CD4-positive, alpha-beta T cell treated with Interleukin-1 beta for 1 hour (primary cell): ENCODE results near the gene MET.
"Not testable (repeated sequence)": the region's sequence is repeated elsewhere in the genome, so short reads cannot be mapped to it uniquely, and the experiment has no call there.

ENCODE experiments used
- DNase-seq, 2 donors: peaks; one replicate each; pipeline ENCODE4 v3.0.0-alpha.2; 2020 to 2022

Gene MET

DNA sequence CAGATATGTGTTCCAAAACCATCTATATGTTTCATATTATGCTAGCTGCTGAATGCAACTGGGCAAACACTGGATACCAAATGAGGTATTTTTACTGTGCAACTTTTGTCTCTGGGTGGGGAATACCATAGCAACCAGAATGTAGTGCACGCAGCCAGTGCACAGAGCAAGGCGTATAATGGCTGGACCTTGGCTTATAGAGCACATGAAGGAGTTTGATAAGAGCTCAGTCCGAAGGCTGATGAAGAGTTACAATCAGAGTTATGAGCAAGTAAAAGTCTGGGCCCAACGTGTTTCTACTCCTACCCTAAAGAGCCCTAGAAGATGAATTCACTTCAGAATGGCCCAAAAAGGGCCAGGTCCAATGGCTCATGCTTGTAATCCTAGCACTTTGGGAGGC lies 82.2 kb downstream of the MET start:
- no peak for DNase-seq

DNA sequence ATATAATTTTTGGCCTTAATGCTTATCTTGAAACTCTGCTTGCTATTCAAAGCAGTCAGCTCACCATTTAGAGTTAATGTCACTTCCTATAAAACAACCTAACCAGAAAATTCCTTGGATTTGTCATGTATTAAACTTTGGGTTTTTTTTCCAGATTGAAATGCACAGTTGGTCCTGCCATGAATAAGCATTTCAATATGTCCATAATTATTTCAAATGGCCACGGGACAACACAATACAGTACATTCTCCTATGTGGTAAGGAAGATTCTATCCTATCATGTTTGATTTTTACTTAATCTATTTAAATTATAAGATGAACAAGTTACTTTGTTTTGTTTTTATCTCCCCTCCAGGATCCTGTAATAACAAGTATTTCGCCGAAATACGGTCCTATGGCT lies 85.3 kb downstream of the MET start:
- DNase-seq: no peak

GRCh38 chr7:116759642-116760041 lies 87.6 kb downstream of the MET start:
- DNase-seq: not testable (repeated sequence)

DNA sequence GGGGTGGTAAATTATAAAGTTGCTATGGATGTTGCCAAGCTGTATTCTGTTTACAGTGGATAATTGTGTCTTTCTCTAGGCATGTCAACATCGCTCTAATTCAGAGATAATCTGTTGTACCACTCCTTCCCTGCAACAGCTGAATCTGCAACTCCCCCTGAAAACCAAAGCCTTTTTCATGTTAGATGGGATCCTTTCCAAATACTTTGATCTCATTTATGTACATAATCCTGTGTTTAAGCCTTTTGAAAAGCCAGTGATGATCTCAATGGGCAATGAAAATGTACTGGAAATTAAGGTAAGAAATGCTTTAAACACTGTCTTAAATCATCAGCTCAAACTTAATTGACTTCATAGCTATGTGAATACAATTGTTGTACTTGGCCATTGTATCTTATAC lies 91.0 kb downstream of the MET start:
- DNase-seq: no peak

- no peak for DNase-seq
Measured at GRCh38 chr7:116763647-116764046, 91.7 kb downstream of the MET start.

DNA sequence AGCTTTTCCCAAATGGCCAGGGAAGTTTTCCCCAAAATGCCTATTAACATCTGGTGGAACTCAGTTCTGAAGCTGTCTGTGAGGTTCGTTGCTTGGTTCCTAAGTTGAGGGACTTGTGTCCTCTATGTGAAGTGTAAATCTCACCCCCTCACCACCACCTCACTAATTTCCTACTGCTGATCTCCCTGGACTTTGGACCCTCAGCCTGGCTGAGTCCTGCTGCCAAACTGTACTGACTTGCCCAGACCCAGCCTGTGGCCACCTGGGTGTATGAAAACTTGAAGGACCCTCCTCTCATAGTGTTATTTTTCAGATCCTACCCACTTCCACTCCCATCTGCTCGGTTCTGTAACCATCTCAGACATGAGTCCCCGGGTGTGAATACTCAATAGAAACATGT lies 94.9 kb downstream of the MET start:
- no peak for DNase-seq

DNA sequence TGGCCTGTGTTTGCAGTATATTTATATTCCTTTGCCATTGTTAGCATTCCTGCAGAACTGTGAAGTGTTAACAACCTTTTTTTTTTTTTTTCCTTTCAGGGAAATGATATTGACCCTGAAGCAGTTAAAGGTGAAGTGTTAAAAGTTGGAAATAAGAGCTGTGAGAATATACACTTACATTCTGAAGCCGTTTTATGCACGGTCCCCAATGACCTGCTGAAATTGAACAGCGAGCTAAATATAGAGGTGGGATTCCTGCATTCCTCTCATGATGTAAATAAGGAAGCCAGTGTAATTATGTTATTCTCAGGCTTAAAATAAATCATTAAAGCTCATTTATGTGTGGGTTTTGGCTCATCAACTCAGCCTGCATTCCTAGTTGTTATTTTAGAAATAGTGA lies 97.5 kb downstream of the MET start:
- DNase-seq: no peak

- no peak for DNase-seq
Measured at GRCh38 chr7:116770941-116771340, 98.9 kb downstream of the MET start.

DNA sequence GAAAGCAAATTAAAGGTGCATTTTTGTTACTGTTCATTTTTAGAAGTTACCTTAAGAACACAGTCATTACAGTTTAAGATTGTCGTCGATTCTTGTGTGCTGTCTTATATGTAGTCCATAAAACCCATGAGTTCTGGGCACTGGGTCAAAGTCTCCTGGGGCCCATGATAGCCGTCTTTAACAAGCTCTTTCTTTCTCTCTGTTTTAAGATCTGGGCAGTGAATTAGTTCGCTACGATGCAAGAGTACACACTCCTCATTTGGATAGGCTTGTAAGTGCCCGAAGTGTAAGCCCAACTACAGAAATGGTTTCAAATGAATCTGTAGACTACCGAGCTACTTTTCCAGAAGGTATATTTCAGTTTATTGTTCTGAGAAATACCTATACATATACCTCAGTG lies 99.6 kb downstream of the MET start:
- DNase-seq: no peak

GRCh38 chr7:116772423-116772863 lies 100.4 kb downstream of the MET start:
- no peak for DNase-seq

GRCh38 chr7:116772926-116773749 lies 101.1 kb downstream of the MET start:
- no peak for DNase-seq

GRCh38 chr7:116776046-116776445 lies 104.0 kb downstream of the MET start:
- no peak for DNase-seq

DNA sequence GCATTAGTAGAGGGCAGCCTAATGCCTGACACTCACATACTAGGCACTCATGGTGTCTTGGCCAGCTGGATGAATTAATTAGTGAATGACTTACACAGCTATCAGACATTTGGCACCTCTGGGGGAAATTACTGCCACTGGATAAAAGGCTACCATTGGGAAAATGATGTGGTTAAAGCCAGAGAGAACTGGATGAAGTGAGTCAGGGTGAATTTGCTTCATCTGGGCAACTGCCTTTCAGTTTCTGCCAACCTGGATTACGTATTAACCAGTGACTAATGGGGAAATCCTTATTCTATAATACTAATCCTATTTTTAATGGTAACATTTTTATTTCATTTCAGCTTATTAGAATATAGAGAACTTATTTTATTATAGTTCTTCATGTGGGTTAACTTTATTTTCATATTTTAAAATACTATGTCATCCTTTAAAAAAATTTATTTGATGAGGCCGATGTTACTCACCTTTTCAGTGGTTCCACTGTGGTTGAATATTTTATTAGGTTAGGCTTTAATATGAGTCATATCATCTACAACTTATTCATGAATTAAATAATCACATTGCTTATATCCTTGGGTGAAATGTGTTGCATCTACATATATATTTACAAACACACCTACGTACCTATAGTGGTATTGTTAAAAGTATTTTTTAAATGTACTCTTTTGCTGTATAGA lies 104.8 kb downstream of the MET start:
- DNase-seq: no peak

DNA sequence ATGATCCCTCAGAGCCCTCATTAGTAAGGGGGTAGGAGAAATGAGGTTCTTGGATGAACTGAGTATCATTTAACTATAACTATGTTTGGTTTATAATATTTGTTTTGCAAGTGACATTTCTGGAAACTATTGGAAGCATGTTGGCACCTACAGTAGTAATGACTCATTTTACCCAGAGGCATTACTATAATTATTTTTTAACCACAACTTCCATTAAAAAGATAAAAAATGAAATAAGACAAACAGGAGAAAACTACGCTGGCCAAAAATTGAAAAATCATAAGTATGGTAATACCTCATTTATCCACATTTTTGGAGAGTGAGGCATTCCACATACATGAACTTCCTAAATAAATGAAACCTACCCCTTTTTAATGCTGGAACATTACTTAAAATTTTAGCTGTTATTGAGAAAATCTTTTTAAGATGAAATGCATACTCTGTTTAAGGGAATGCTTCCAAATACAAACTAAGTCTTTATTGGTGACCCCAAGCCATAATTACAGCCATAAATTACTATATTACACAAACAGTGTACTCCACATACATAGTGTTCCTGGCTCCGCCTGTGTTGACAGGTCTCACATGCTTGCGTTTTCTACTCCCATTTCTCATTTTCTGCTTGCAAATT lies 105.8 kb downstream of the MET start:
- DNase-seq: no peak

DNA sequence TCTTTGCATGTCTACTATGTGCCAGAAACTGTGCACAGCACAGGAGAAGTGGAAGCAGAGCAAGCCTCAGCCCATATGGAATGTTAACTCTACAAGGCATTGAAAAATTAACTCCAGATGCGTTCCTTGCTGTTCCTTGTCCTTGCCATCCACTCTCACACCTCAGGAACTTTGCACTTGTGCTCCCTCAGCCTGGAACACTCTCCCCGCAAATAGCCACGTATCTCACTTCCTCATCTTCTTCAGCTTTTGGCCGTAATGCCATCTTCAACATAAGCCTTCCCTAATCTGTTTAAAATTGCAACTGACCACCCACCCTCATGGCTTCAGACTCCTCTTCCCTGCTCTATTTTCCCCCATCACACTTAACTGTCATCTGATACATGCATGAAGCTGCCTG lies 107.2 kb downstream of the MET start:
- no peak for DNase-seq

DNA sequence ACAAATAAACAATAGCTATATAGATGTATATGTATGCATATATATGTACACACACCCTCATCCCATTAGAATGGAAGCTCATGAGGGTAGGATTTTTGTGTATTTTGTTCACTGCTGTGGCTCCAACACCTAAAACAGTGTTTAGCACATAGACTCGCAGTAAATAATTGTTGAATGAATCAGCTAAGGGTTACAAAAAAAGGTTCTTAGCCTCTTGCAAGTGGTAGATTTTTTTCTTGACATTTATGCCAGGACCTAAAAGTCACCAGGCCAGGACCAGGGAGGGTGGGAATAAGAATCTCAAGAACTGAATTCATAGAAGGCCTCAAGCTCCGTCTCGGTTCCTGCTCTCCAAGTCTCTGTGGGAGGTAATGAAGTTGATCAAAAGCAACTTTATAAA lies 107.9 kb downstream of the MET start:
- no peak for DNase-seq

DNA sequence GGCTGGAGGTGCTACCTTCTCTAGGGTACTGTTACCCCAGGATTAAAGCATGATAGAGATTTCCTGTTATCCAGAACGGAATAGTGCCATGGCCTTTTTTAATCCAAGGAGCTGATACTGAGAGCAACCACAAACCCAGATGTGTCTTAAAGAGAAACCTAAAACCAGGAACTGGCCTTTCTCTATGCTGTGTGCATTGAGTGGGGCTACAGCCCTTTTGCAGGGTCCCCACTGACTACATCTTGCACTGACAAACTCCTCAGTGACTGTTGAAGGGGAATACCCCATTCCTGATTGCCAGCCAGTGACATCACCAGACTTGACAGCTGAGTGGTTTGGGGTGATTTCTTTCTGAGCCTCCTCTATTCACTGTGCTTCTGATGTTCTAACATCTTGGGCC lies 108.5 kb downstream of the MET start:
- no peak for DNase-seq

DNA sequence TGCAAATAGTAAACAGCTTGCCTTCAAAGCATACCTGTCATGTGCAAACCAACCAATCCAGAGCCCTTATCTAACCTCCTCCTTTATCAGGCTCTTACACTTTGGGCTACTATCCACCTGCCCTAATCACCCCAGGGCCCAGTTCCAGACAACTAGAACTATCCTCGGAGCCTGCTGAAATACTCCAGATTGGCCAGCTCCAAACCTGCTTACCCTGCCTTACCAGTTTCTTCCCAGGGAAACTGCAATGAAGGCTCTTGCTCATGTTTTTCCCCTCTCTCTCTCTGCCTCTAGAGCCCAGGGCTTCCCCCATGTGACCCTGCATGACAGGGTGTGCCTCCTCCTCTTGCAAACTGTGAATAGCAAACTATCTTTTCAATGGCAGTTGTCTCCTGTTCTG lies 109.0 kb downstream of the MET start:
- DNase-seq: no peak

DNA sequence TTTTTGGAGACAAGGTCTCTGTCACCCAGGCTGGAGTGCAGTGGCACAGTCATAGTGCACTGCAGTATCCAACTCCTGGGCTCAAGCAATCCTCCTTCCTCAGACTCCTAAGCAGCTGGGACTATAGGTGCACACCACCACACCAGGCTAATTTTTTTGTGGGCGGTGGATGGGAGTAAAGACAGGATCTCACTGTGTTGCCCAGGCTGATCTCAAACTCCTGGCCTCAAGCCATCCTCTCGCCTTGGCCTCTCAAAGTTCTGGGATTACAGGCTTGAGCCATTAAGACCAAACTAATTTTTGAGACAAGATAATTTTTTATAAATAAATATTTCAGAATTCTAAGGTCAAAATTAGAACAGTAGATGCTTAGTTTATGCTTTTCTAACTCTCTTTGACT lies 109.6 kb downstream of the MET start:
- no peak for DNase-seq

DNA sequence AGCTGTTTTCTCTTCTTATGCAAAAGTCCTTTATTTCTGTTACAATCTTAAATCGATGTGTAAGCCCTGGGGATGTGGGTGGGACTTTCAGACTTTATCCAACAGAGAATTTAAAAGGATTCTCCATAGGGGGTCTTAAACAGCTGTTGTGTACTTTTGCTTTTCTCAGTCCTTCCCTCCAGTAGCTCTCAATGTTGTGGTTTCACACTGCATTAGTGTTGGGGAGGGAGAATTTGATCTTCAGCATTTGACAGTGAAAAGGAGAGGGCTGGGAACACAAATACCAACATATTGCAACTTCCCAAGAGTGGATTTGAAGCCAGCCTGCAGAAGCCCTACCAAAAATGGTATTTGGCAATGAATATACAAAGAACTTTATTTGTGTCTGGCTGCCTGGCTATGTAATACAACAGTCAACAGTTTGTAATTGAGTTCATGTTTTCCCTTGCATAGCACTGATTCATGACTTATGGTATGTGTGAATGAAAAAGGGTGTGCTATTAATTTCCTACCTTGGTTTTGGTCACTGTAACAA lies 110.2 kb downstream of the MET start:
- DNase-seq: no peak

DNA sequence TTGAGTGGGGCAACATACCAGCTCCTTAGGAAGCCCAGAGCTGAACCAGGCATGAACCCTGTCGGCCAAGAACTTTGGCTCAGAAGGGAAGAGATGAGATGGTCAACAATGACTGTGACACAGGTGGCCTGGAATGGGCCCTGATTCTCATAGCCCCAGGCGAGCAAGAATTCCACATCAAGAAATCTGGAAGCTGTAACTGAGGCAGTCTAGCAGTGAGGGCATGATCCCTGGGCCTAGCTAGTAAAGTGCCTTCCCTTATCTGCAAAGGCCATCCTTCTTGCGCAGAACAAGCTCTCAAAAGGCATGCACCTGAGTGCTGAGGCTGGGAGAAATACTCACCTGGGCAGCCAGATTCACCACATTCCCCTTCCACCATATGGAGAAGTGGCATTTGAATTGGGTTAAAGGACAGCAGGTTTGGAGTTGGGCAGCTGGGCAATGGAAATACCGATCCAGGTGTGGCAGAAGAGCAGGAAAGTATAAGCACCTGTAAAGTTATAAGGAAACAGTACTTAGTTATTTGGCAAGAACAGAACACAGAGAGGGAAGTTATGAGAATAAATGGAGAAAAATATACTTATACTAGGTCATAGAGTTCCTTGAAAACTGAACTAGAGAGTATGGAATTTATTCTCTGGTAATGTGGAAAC lies 111.8 kb downstream of the MET start:
- no peak for DNase-seq

- no peak for DNase-seq
Measured at GRCh38 chr7:116784647-116785046, 112.7 kb downstream of the MET start.

- no peak for DNase-seq
Measured at GRCh38 chr7:116785843-116786242, 113.8 kb downstream of the MET start.
